HEK293 (cell line): Measurements from ENCODE around the gene CSF3.

Source experiments
- FEZF1 ChIP-seq: fragments of 450-650 bp; formaldehyde crosslinking; IDR thresholded peaks from 2 replicates; pipeline ENCODE4 v1.5.1; 2016; ENCODE audit warnings: missing biosample characterization, missing genetic modification characterization
- IKZF3 ChIP-seq: fragments of 450-650 bp; IDR thresholded peaks from 2 replicates; pipeline ENCODE4 v1.5.0; 2018; ENCODE audit warnings: missing biosample characterization, mild to moderate bottlenecking, missing genetic modification characterization, moderate library complexity
- KLF10 ChIP-seq: fragments of 450-650 bp; IDR thresholded peaks from 2 replicates; pipeline ENCODE4 v1.5.1; 2018; ENCODE audit warnings: missing biosample characterization, mild to moderate bottlenecking, missing genetic modification characterization
- MYNN ChIP-seq: fragments of 450-650 bp; formaldehyde crosslinking; IDR thresholded peaks from 2 replicates; pipeline ENCODE4 v1.5.1; 2016; ENCODE audit warnings: missing biosample characterization, missing genetic modification characterization, borderline replicate concordance
- MZF1 ChIP-seq: fragments of 450-650 bp; formaldehyde crosslinking; IDR thresholded peaks from 2 replicates; pipeline ENCODE4 v1.5.1; 2017; ENCODE audit warnings: missing biosample characterization, missing genetic modification characterization, borderline replicate concordance
- SCRT2 ChIP-seq: fragments of 450-650 bp; formaldehyde crosslinking; IDR thresholded peaks from 2 replicates; pipeline ENCODE4 v1.5.1; 2016; ENCODE audit warnings: missing biosample characterization, missing genetic modification characterization
- SP2 ChIP-seq: fragments of 450-650 bp; formaldehyde crosslinking; IDR thresholded peaks from 2 replicates; pipeline ENCODE4 v1.5.1; 2016; ENCODE audit warnings: missing biosample characterization, missing genetic modification characterization
- SP3 ChIP-seq: fragments of 450-650 bp; formaldehyde crosslinking; IDR thresholded peaks from 2 replicates; pipeline ENCODE4 v1.5.1; 2016; ENCODE audit warnings: missing biosample characterization, missing genetic modification characterization
- TRIM28 ChIP-seq: IDR thresholded peaks from 2 replicates; pipeline ENCODE4 v1.6.1; 2011; ENCODE audit warnings: low read length, control low read depth, borderline replicate concordance
- ZBTB17 ChIP-seq: fragments of 450-650 bp; formaldehyde crosslinking; IDR thresholded peaks from 2 replicates; pipeline ENCODE4 v1.5.1; 2016; ENCODE audit warnings: missing biosample characterization, missing genetic modification characterization
- ZBTB20 ChIP-seq: fragments of 450-650 bp; formaldehyde crosslinking; IDR thresholded peaks from 2 replicates; pipeline ENCODE4 v1.5.1; 2016; ENCODE audit warnings: missing biosample characterization, missing genetic modification characterization
- ZNF223 ChIP-seq: fragments of 450-650 bp; formaldehyde crosslinking; IDR thresholded peaks from 2 replicates; pipeline ENCODE4 v1.5.1; 2016; ENCODE audit warnings: missing biosample characterization, missing genetic modification characterization
- ZNF24 ChIP-seq: fragments of 450-650 bp; formaldehyde crosslinking; IDR thresholded peaks from 2 replicates; pipeline ENCODE4 v1.5.1; 2016; ENCODE audit warnings: missing biosample characterization, missing genetic modification characterization
- ZNF266 ChIP-seq: fragments of 450-650 bp; formaldehyde crosslinking; IDR thresholded peaks from 2 replicates; pipeline ENCODE4 v1.5.1; 2016; ENCODE audit warnings: missing biosample characterization, missing genetic modification characterization, low read depth
- ZNF292 ChIP-seq: fragments of 450-650 bp; formaldehyde crosslinking; IDR thresholded peaks from 2 replicates; pipeline ENCODE4 v1.5.1; 2016; ENCODE audit warnings: low read depth, missing biosample characterization, missing genetic modification characterization, borderline replicate concordance
- ZNF473 ChIP-seq: fragments of 450-650 bp; formaldehyde crosslinking; IDR thresholded peaks from 2 replicates; pipeline ENCODE4 v1.5.1; 2017; ENCODE audit warnings: missing biosample characterization, missing genetic modification characterization
- ZNF558 ChIP-seq: fragments of 450-650 bp; formaldehyde crosslinking; IDR thresholded peaks from 2 replicates; pipeline ENCODE4 v1.5.1; 2016; ENCODE audit warnings: missing biosample characterization, missing genetic modification characterization
- ZNF596 ChIP-seq: fragments of 450-650 bp; IDR thresholded peaks from 2 replicates; pipeline ENCODE4 v1.5.0; 2018; ENCODE audit warnings: missing biosample characterization, mild to moderate bottlenecking, missing genetic modification characterization, moderate library complexity
- ZNF624 ChIP-seq: fragments of 450-650 bp; formaldehyde crosslinking; IDR thresholded peaks from 2 replicates; pipeline ENCODE4 v1.5.1; 2017; ENCODE audit warnings: missing biosample characterization, missing genetic modification characterization
- ZNF658 ChIP-seq: fragments of 450-650 bp; formaldehyde crosslinking; IDR thresholded peaks from 2 replicates; pipeline ENCODE4; 2016; ENCODE audit warnings: missing biosample characterization, missing genetic modification characterization
- ZNF664 ChIP-seq: fragments of 450-650 bp; formaldehyde crosslinking; IDR thresholded peaks from 2 replicates; pipeline ENCODE4 v1.5.1; 2016; ENCODE audit warnings: missing biosample characterization, missing genetic modification characterization
- ZNF747 ChIP-seq: fragments of 450-650 bp; formaldehyde crosslinking; IDR thresholded peaks from 2 replicates; pipeline ENCODE4 v1.5.1; 2016; ENCODE audit warnings: missing biosample characterization, missing genetic modification characterization
- ZNF777 ChIP-seq: fragments of 450-650 bp; formaldehyde crosslinking; IDR thresholded peaks from 2 replicates; pipeline ENCODE4 v1.5.1; 2017; ENCODE audit warnings: missing biosample characterization, missing genetic modification characterization, borderline replicate concordance
- ZSCAN23 ChIP-seq: fragments of 450-650 bp; formaldehyde crosslinking; IDR thresholded peaks from 2 replicates; pipeline ENCODE4 v1.5.1; 2016; ENCODE audit warnings: missing biosample characterization, missing genetic modification characterization
- ZSCAN30 ChIP-seq: fragments of 450-650 bp; IDR thresholded peaks from 2 replicates; pipeline ENCODE4 v1.5.1; 2018; ENCODE audit warnings: missing biosample characterization, mild to moderate bottlenecking, missing genetic modification characterization, moderate library complexity
- TF ChIP-seq, protein P1 (sequence below): fragments of 450-650 bp; formaldehyde crosslinking; IDR thresholded peaks from 2 replicates; pipeline ENCODE4 v1.5.1; 2016; ENCODE audit warnings: missing biosample characterization, missing genetic modification characterization, low read depth
- TF ChIP-seq, protein P2 (sequence below): fragments of 450-650 bp; formaldehyde crosslinking; IDR thresholded peaks from 2 replicates; pipeline ENCODE4 v1.5.1; 2017; ENCODE audit warnings: missing biosample characterization, missing genetic modification characterization
- TF ChIP-seq, protein P3 (sequence below): fragments of 450-650 bp; formaldehyde crosslinking; conservative IDR thresholded peaks from 2 replicates; pipeline ENCODE4 v1.5.1; 2016; ENCODE audit warnings: low read depth, missing biosample characterization, missing genetic modification characterization
- TF ChIP-seq, protein P4 (sequence below): fragments of 450-650 bp; formaldehyde crosslinking; IDR thresholded peaks from 2 replicates; pipeline ENCODE4 v1.5.1; 2016; ENCODE audit warnings: missing biosample characterization, missing genetic modification characterization
- TF ChIP-seq, protein P5 (sequence below): fragments of 450-650 bp; formaldehyde crosslinking; IDR thresholded peaks from 2 replicates; pipeline ENCODE4 v1.5.0; 2017; ENCODE audit warnings: missing biosample characterization, missing genetic modification characterization, borderline replicate concordance

CSF3 gene

DNA sequence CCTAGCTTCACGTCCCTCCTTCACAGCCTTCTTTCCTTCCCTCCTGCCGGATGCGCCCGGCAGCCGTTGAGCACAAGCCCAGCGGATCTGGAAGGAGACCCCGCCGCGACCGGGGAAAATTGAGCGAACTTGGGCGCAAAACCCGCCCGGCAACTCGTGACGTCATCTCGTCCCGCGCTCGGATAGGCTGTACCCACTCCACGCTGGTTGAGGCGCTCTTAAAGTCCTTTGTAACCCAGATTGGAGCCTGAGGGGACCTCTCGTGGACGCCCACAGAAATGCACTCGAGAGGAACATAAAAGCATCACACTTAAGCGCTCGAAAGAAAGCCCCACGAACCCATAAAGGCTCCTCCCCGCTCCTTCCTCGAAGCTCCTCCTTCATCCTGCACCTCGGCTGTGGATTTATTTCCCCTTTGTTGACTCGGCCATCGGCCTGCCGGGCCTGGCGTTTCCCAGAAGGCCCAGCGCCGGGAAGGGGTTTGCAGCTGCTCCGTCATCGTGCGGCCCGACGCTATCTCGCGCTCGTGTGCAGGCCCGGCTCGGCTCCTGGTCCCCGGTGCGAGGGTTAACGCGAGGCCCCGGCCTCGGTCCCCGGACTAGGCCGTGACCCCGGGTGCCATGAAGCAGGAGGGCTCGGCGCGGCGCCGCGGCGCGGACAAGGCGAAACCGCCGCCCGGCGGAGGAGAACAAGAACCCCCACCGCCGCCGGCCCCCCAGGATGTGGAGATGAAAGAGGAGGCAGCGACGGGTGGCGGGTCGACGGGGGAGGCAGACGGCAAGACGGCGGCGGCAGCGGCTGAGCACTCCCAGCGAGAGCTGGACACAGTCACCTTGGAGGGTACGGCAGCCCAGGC, 34.7 kb upstream of the CSF3 start, which contains the start of gene PSMD3 (continued):
- TF ChIP-seq ZNF777 (tag by site-specific recombination) (peak; percentile 97), ZSCAN30 (tag by site-specific recombination) (peak; percentile 96), MZF1 (tag by site-specific recombination) (no peak), ZNF658 (no peak), ZNF624 (peak; percentile 73; the same call in 1 of the 2 replicates), ZBTB20 (tag by site-specific recombination) (peak; percentile 91), ZNF747 (tag by site-specific recombination) (no peak), KLF10 (tag by site-specific recombination) (peak; percentile 73), TRIM28 (peak; percentile 95), FEZF1 (no peak), SP2 (tag by site-specific recombination) (peak; percentile 68), SCRT2 (tag by site-specific recombination) (peak; percentile 66; the same call in 1 of the 2 replicates), ZNF292 (tag by site-specific recombination) (no peak), IKZF3 (tag by site-specific recombination) (no peak), ZNF24 (tag by site-specific recombination) (peak; percentile 94), ZNF558 (tag by site-specific recombination) (peak; percentile 65; the same call in 1 of the 2 replicates), ZNF266 (peak; percentile 58; the same call in 1 of the 2 replicates), MYNN (0 out of 2 replicates have a peak, but pooled peaks have one; percentile 64), ZNF596 (no peak; the same call in 1 of the 2 replicates), SP3 (peak; percentile 90), ZNF473 (tag by site-specific recombination) (no peak), ZNF664 (tag by site-specific recombination) (peak; percentile 97), ZBTB17 (tag by site-specific recombination) (peak; percentile 100), ZSCAN23 (tag by site-specific recombination) (no peak; the same call in 1 of the 2 replicates), ZNF223 (tag by site-specific recombination) (no peak)
- TF ChIP-seq, protein P1, sequence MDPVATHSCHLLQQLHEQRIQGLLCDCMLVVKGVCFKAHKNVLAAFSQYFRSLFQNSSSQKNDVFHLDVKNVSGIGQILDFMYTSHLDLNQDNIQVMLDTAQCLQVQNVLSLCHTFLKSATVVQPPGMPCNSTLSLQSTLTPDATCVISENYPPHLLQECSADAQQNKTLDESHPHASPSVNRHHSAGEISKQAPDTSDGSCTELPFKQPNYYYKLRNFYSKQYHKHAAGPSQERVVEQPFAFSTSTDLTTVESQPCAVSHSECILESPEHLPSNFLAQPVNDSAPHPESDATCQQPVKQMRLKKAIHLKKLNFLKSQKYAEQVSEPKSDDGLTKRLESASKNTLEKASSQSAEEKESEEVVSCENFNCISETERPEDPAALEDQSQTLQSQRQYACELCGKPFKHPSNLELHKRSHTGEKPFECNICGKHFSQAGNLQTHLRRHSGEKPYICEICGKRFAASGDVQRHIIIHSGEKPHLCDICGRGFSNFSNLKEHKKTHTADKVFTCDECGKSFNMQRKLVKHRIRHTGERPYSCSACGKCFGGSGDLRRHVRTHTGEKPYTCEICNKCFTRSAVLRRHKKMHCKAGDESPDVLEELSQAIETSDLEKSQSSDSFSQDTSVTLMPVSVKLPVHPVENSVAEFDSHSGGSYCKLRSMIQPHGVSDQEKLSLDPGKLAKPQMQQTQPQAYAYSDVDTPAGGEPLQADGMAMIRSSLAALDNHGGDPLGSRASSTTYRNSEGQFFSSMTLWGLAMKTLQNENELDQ (tag by site-specific recombination) = no peak
- TF ChIP-seq, protein P2, sequence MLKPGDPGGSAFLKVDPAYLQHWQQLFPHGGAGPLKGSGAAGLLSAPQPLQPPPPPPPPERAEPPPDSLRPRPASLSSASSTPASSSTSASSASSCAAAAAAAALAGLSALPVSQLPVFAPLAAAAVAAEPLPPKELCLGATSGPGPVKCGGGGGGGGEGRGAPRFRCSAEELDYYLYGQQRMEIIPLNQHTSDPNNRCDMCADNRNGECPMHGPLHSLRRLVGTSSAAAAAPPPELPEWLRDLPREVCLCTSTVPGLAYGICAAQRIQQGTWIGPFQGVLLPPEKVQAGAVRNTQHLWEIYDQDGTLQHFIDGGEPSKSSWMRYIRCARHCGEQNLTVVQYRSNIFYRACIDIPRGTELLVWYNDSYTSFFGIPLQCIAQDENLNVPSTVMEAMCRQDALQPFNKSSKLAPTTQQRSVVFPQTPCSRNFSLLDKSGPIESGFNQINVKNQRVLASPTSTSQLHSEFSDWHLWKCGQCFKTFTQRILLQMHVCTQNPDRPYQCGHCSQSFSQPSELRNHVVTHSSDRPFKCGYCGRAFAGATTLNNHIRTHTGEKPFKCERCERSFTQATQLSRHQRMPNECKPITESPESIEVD (tag by site-specific recombination) = no peak
- TF ChIP-seq, protein P3, sequence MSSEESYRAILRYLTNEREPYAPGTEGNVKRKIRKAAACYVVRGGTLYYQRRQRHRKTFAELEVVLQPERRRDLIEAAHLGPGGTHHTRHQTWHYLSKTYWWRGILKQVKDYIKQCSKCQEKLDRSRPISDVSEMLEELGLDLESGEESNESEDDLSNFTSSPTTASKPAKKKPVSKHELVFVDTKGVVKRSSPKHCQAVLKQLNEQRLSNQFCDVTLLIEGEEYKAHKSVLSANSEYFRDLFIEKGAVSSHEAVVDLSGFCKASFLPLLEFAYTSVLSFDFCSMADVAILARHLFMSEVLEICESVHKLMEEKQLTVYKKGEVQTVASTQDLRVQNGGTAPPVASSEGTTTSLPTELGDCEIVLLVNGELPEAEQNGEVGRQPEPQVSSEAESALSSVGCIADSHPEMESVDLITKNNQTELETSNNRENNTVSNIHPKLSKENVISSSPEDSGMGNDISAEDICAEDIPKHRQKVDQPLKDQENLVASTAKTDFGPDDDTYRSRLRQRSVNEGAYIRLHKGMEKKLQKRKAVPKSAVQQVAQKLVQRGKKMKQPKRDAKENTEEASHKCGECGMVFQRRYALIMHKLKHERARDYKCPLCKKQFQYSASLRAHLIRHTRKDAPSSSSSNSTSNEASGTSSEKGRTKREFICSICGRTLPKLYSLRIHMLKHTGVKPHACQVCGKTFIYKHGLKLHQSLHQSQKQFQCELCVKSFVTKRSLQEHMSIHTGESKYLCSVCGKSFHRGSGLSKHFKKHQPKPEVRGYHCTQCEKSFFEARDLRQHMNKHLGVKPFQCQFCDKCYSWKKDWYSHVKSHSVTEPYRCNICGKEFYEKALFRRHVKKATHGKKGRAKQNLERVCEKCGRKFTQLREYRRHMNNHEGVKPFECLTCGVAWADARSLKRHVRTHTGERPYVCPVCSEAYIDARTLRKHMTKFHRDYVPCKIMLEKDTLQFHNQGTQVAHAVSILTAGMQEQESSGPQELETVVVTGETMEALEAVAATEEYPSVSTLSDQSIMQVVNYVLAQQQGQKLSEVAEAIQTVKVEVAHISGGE (tag by site-specific recombination) = peak; percentile 94
- TF ChIP-seq, protein P4, sequence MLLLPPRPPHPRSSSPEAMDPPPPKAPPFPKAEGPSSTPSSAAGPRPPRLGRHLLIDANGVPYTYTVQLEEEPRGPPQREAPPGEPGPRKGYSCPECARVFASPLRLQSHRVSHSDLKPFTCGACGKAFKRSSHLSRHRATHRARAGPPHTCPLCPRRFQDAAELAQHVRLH (tag by site-specific recombination) = peak; percentile 88
- TF ChIP-seq, protein P5, sequence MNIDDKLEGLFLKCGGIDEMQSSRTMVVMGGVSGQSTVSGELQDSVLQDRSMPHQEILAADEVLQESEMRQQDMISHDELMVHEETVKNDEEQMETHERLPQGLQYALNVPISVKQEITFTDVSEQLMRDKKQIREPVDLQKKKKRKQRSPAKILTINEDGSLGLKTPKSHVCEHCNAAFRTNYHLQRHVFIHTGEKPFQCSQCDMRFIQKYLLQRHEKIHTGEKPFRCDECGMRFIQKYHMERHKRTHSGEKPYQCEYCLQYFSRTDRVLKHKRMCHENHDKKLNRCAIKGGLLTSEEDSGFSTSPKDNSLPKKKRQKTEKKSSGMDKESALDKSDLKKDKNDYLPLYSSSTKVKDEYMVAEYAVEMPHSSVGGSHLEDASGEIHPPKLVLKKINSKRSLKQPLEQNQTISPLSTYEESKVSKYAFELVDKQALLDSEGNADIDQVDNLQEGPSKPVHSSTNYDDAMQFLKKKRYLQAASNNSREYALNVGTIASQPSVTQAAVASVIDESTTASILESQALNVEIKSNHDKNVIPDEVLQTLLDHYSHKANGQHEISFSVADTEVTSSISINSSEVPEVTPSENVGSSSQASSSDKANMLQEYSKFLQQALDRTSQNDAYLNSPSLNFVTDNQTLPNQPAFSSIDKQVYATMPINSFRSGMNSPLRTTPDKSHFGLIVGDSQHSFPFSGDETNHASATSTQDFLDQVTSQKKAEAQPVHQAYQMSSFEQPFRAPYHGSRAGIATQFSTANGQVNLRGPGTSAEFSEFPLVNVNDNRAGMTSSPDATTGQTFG (tag by site-specific recombination) = peak; percentile 72; the same call in 1 of the 2 replicates
